ENCODE results near the gene GNB1L.

GRCh38 chr22:19737846-19738663, 116.6 kb downstream of the GNB1L start:
- TF ChIP-seq CREB5 (CRISPR knock-in tag; IDR thresholded peaks at IDR 0.05; ENCODE audit: low read depth) = no peak
- TF ChIP-seq RARB (CRISPR knock-in tag; IDR thresholded peaks at IDR 0.05) = no peak
- no peak for TF ChIP-seq GLIS3 (CRISPR knock-in tag; IDR thresholded peaks at IDR 0.05)
- no peak for TF ChIP-seq PPARA (CRISPR knock-in tag; IDR thresholded peaks at IDR 0.05; ENCODE audit: borderline replicate concordance)
- no peak for TF ChIP-seq ZNF8 (CRISPR knock-in tag; IDR thresholded peaks at IDR 0.05)
- TF ChIP-seq BACH2 (CRISPR knock-in tag; IDR thresholded peaks at IDR 0.05; ENCODE audit: borderline replicate concordance) = no peak

Data from SK-N-SH treated with all-trans-retinoic acid at 6 μM for 48 hours (cell line).